ENCODE measurements around the gene NSMCE4A.

DNA sequence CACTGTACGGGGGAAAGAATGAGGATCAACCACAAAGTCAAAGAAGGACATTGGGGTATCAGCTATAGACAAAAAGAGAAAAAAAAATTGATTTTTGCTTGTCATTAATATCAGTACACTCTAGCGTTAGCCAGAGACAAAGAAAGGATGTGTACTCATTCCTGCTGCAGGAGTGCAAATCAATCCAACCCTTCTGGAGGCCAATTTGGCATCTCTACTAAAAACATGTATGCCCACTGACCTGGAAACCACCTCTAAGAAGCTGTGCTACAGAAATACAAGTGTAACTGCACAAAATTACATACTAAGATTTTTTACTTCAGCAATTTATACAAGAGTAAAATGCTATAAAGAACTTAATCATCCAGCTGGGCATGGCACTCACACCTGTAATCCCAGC lies 13.6 kb downstream of the NSMCE4A start:
- TF ChIP-seq POLR2A (IDR thresholded peaks at IDR 0.05), result no peak
- TF ChIP-seq, protein P1, sequence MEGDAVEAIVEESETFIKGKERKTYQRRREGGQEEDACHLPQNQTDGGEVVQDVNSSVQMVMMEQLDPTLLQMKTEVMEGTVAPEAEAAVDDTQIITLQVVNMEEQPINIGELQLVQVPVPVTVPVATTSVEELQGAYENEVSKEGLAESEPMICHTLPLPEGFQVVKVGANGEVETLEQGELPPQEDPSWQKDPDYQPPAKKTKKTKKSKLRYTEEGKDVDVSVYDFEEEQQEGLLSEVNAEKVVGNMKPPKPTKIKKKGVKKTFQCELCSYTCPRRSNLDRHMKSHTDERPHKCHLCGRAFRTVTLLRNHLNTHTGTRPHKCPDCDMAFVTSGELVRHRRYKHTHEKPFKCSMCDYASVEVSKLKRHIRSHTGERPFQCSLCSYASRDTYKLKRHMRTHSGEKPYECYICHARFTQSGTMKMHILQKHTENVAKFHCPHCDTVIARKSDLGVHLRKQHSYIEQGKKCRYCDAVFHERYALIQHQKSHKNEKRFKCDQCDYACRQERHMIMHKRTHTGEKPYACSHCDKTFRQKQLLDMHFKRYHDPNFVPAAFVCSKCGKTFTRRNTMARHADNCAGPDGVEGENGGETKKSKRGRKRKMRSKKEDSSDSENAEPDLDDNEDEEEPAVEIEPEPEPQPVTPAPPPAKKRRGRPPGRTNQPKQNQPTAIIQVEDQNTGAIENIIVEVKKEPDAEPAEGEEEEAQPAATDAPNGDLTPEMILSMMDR (IDR thresholded peaks at IDR 0.05), result no peak
